Measurements from ENCODE around the gene HRG.

DNA sequence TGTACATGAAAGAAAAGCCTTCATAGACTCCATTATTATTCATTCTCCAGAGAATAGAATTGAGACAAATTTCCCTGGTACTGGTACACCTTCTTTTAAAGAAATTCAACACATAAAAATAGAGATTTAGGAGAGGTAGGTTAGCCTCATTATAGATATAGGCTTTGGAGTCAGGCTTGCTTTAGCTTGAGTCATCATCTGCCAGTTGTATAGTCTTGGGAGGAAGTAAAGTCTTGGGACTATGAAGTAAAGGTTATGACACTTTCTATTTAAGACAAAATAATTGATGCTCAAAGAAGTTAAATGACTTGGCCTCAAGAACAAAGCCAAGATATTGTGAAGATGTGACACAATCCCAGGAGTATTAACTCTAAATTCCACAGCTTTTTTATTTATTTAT is 4.3 kb downstream of the HRG start:
- TF ChIP-seq, protein P1, sequence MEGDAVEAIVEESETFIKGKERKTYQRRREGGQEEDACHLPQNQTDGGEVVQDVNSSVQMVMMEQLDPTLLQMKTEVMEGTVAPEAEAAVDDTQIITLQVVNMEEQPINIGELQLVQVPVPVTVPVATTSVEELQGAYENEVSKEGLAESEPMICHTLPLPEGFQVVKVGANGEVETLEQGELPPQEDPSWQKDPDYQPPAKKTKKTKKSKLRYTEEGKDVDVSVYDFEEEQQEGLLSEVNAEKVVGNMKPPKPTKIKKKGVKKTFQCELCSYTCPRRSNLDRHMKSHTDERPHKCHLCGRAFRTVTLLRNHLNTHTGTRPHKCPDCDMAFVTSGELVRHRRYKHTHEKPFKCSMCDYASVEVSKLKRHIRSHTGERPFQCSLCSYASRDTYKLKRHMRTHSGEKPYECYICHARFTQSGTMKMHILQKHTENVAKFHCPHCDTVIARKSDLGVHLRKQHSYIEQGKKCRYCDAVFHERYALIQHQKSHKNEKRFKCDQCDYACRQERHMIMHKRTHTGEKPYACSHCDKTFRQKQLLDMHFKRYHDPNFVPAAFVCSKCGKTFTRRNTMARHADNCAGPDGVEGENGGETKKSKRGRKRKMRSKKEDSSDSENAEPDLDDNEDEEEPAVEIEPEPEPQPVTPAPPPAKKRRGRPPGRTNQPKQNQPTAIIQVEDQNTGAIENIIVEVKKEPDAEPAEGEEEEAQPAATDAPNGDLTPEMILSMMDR (IDR thresholded peaks at IDR 0.05), result no peak
- no peak for TF ChIP-seq POLR2A (IDR thresholded peaks at IDR 0.05)
